Activated T-cell treated with anti-CD3 and anti-CD28 coated beads for 24 hours (primary cell): ENCODE data around the gene GPR149.
"Not testable (repeated sequence)": the region's sequence is repeated elsewhere in the genome, so short reads cannot be mapped to it uniquely, and the experiment has no call there.

ENCODE experiments used
- DNase-seq: peaks from one replicate; pipeline ENCODE4 v3.0.0-alpha.2; 2020; ENCODE audit warnings: low read depth

GPR149 gene, protein sequence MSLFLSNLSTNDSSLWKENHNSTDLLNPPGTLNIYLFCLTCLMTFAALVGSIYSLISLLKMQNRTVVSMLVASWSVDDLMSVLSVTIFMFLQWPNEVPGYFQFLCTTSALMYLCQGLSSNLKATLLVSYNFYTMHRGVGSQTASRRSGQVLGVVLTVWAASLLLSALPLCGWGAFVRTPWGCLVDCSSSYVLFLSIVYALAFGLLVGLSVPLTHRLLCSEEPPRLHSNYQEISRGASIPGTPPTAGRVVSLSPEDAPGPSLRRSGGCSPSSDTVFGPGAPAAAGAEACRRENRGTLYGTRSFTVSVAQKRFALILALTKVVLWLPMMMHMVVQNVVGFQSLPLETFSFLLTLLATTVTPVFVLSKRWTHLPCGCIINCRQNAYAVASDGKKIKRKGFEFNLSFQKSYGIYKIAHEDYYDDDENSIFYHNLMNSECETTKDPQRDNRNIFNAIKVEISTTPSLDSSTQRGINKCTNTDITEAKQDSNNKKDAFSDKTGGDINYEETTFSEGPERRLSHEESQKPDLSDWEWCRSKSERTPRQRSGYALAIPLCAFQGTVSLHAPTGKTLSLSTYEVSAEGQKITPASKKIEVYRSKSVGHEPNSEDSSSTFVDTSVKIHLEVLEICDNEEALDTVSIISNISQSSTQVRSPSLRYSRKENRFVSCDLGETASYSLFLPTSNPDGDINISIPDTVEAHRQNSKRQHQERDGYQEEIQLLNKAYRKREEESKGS

DNA sequence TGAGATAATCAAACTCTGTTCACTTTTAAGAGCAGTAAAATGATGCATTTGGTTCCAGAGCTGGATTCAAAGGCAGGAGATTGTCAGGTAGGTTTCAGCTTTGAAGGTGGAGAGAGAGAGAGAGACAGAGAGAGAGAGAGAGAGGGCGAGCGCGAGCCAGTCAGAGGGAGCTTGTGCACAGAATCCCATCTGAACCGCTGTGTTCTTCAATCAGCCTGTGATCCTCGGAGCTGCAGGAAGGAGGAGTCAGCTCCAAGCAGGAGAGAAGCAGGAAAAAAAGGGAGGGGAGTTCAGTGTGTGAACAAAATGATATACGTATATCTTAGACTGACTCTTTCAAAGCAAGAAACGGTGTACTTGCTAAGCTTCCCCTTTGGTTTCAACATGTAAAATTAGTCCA, at the start of gene GPR149:
GPR149 (minus strand) TSS at position 177 of the 400 bp plus-strand sequence. CDS start 575 bp downstream, outside the sequence.
- DNase-seq = no peak

DNA sequence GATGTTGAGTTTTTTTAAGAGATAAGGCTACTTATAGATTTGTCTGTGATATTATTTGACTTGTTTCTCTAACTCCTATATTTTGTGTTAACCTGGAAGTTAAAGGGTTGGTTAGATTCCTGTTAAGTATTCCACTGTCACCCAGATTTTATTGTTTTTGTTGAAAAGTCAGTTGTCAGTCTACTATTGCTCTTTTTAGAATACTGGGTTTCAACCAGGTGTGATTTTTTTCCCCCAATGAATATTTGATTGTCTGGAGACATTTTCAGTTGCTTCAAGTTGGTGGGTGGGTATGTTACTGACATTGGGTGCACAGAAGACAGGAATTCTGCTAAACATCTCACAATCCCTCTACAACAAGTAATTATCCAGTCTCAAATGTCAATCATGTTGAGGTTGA, 43.8 kb upstream of the GPR149 start:
- no peak for DNase-seq

DNA sequence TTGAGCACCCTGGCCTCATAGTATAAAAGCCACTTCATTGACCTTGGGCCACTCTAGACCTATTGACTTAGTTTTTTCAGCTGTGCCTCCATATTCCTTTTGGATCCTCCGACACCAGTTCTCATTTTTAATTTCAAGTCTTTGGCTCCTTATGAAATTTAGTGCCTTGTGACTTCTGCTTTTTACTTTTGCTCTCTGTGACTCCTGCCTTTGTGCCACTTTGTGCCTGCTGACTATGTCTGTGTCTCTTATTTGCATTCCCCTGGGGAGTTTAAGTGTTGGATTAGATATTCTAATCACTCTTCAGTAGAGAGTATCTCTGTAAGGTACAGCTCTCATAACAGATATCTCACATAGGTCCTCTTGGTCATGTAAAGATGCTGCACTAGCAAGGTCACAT, 39.6 kb upstream of the GPR149 start:
- DNase-seq = no peak

DNA sequence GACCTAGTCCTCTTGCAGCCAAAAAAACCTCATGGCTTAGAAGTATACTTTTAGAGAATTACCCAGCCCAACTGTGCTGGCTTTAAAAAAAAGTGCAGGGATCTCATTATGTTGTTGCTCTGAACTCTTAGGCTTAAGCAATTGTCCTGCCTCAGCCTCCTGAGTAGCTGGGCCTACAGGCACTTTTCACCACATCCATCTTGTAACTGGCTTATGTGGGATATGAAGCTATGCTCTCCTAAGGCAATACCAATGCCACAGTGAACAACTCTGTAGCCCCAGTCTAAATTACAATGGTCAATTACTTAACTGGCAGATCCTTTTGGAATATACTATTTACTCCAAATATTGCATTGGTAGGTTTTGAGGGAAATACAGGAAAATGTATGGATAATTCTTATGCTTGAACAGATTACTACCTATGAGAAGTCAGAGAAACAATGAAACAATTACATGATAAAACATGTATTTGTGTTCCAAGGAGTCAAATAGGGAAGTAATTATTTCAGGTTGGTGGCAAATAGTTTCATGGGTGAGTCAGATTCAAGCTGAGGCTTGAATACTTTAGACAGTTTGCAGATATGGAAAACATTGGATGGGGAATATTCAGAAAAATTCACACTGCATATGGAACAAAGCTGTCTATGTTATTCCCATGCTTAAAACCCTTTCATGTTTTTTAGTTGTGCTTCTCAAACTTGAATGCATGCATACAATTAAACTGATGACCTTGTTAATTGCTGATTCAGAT, 34.6 kb upstream of the GPR149 start:
- no peak for DNase-seq

DNA sequence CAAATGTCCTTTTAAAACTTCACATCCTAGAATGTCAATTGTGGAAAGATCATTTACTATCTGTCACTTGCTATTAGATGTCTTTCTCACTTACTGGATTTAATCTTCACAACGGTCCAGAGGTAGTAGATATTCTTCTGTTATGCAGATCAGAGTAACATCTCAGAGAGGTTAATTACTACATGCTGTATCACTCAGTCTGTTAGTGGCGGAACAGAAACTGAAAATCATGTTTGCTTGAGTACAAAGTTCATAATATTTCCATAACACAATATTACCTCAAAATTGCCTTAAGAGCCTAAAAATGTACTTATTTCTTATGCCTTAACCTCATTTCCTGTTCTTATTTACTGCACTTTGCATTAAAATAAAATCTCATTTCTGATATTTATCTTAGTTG, 28.6 kb upstream of the GPR149 start:
- no peak for DNase-seq

DNA sequence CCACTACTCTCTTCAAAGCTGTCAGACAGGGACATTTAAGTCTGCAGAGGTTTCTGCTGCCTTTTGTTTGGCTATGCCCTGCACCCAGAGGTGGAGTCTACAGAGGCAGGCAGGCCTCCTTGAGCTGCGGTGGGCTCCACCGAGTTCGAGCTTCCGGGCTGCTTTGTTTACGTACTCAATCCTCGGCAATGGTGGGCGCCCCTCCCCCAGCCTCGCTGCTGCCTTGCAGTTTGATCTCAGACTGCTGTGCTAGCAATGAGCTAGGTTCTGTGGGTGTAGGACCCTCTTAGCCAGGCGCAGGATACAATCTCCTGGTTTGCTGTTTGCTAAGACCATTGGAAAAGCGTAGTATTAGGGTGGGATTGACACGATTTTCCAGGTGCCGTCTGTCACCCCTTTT, 9.1 kb upstream of the GPR149 start:
- DNase-seq = not testable (repeated sequence)

DNA sequence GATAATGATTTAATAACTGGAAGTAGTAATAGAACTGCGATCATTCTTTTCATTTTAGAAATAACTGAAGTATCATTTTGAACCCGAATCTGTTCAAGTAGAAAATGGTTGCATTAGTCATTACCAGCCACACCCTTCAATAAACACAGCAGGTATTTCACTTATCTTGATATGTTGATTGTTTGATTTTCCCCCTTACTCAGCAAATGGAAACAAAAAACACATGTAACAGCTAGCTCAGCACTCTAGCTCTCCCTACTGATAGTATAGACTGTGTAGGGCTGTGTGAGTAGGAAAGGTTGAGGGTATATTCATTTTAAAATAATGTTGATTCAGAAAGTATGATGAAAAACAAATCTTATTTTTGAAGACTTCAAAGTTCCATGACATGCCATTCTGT, 1.1 kb upstream of the GPR149 start:
- no peak for DNase-seq

DNA sequence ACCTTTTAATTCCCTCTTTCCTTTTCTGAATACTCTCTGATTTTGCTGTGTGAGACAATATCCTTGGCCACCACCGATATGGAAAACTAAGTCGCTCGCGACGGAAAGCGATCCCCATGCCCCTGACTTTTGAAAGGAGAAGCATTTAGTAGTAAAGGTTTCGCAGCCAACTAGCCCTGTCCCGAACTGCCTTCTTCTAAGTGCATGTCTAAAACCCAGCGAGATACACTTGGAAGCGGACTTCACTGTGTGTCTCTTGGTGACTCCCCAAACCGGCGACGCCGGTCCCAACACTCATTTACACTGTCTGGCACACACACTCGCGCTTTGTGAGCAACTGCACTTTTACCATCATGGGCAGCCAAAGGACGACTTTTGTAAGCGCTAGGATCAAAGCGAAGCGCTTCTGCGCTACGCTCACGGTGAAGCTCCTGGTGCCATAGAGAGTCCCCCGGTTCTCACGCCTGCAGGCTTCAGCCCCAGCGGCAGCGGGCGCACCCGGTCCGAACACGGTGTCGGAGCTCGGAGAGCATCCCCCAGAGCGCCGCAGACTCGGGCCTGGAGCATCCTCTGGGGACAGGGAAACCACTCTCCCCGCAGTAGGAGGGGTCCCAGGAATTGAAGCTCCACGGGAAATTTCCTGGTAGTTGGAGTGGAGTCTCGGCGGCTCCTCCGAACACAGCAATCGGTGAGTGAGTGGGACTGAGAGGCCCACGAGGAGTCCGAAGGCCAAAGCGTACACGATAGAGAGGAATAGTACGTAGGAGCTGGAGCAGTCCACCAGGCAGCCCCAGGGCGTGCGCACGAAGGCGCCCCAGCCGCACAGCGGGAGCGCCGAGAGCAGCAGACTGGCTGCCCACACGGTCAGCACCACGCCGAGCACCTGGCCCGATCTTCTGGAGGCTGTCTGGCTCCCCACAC, 1.4 kb downstream of the GPR149 start:
- no peak for DNase-seq

DNA sequence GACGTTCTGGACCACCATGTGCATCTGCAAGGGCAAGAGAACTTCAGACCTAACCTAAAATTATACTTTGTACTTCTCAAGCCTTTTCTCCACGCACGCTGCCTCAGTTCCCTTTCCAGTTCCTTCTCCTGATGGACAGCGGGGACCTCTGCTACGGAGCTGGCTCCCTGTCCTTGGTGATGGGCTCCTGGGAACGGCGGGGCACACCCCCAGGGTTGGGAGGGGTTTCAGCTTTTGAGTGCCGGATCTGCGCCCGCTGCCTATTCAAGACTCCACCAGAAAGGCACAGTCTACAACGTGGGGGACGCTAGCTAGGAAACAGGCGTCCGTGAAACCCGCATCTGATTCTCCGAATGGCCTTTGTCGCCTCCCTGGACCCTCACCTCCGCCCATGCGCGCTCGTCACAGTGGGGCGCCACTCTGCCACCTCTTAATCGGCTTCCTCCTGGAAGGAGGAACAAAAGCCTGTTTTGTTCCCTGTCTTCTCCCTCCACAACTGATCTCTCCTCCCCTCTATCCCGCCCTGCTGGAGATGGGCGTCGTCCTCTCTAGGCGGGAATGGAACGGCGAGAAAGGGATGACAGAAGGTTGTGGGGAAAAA, 2.2 kb downstream of the GPR149 start:
- no peak for DNase-seq

DNA sequence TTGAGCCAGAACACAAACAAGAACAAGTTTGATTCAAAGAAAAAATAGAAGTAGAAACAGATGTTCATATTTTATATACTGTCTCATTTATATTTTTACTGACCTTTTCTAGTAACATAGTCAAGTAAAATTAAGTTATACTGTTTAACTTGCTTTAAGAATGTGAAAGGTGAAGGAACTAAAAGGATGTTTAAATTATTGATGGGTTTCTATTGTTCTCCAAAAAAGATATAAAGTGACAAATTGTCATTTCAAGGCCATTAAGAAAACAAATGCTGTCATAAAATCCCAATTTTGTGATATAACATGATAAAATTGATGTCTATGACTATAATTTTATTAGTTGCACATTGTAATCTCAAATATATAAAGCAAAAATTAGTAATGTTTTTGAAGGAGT, 7.3 kb downstream of the GPR149 start:
- no peak for DNase-seq

DNA sequence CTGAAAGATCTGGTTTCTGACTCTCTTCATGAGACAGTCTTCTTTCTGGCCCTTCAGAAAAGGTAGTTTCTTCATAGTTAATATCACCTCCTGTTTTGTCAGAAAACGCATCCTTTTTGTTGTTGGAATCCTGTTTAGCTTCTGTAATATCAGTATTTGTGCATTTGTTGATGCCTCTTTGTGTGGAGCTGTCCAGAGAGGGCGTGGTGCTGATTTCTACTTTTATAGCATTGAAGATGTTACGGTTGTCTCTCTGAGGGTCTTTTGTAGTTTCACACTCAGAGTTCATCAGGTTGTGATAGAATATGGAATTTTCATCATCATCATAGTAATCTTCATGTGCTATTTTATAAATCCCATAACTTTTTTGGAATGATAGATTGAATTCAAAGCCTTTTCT, 8.9 kb downstream of the GPR149 start:
- DNase-seq = no peak

DNA sequence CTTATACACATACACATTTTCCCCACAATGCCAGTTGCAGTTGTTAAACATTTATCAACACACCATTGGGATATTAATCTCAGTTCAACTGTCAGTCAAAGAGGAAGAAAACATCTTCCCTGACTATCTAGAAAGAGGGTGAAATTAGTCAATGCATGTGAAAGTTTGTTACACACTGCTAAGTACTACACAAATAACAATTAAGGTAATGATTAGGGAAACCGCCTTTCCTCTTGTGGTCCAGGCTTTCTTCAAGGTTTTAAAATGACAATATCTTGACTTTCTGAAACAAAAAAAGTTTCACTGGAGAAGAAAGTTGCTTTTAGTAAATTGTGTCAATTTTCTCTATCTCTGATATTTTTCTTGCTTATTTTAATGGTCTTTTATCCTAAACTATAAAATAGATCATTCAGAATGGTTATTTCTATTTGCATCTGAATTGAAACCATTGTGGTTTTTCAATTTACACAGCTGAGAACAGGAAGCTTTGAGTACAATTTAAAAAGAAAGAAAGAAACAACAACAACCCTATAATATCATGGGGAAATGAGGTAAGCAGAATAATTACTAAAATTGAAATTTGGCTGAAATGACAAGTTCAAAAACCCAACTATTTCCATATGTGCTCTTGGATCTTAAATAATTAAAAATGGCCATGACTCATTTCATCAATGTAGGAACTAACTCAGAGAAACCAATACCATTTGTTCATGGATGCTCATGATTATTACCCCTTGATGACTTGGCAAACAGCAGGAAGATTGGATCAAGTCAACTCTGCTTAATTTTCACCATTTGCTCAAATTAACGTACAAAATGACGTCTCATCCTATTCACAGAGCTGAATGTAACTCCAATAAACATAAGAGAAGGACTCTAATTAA, 31.7 kb downstream of the GPR149 start:
- DNase-seq = no peak

DNA sequence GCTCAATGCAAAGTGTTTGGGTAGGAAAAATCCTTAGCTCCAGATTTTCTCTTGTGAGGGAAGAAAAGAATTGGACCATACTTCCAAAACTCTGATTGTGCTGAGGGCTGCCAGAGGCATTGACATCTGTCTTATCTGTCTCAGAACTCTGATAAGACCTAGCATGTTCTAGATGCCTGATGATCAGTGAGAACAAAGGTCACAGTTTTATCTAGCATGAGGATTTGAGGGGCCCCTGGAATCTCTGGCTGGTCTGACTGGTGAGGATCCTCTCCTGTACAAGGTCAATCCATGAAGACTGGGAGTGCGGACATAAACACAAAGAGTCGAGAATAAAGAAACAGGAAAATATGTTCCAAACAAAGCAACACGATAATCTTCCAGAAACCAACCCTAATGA, 40.1 kb downstream of the GPR149 start:
- DNase-seq = no peak

DNA sequence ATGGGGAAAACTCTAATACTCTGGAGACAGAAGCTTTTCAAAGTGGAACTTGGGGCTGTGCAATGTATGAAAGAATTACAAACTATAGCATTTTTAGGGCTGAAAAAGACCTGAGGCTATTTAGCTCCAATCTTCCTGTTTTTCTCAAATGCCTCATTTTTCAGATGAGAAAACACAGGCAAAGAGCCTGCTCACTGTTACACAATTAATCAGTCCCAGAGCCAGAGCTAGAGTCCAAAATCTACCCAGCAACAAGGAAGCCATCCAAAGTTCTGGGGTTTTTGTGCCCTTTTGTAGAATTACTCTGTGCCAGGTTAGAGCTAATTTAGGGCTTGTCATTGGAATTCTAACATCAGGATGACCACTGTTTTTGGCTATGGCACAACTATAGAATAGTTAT, 45.5 kb downstream of the GPR149 start:
- DNase-seq = no peak

DNA sequence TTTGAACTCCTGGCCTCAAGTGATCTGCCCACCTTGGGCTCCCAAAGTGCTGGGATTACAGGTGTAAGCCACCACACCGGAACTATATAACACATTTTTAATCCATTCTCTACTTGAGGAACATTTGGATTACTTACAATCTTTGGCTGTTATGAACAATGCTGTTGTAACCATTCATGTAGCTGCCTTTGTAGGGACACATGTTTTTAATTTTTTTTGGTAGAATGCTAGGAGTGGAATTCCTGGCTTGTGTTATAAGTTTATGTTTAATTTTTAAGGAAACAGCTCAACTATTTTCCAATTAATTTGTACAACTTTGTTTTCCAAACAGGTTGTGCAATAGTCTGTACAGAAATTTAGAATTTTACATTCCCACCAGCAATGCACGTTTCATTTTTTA, 51.7 kb downstream of the GPR149 start:
- no peak for DNase-seq

DNA sequence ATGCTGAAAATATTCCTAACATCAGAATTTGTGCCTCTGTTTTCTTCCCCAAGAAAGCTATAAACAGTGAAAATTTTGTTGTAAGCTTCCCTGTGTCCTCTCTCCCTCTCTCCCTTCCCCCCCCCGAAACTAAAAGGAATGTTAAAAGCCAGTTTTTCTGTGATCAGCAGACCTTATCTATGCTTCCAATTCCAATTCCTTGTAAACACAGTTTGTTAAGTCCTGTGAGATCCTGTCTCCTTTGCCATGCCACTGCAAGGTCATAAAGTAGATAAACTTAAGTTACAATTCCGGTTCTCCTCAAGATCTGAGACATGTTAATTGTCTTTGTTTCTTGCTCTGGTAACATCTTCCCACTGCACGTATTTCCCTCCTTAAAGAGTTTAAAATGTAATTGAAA, 62.8 kb downstream of the GPR149 start:
- no peak for DNase-seq

DNA sequence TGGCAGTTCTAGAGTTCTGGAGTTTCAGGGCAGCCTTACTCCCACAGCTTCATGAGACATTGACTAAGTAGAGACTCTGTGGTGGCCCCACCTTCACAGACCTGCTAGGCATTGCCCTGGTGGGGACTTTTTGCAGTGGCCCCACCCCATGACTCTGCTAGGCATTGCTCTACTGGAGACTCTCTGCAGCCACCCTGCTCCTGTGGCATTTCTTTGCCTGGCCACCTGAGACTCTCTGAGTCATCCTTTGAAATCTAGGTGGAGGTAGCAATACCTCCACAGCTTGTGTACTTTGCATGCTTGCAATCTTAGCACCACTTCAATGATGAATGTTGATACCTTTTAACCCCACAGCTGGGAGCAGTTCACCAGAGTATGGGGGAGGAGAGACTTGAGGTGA, 65.1 kb downstream of the GPR149 start:
- no peak for DNase-seq

DNA sequence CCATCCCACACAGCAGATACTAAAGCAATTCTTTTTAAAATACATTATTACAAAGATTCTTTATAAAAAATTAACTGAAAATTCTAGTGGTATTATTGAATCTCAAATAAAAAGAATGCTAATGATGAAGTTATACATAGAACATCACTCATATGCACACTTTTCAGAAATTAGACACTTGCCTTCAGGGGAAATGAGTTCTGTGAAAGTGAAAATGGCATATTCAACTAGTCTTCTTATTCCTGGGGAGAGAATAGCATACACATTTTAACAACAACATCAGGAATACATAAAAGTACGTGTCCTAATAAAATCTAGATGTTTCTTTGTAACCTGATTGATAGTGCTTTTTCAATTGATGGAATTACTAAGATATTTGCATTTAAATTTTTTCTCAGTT, 68.9 kb downstream of the GPR149 start:
- no peak for DNase-seq

DNA sequence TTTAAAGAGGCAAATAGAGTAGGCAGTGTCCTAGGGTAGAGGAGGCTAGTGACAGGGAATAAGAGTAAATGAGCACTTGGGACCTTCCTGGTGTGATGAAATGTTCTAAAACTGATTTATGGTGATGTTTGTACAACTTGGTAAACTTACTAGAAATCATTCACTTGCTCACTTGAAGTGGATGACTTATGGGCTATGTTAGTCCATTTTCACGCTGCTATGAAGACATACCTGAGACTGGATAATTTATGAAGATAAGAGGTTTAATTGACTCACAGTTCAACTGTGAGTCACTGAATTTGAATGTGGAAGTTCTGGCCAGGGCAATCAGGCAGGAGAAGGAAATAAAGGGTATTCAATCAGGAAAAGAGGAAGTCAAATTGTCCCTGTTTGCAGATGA, 74.0 kb downstream of the GPR149 start:
- no peak for DNase-seq

DNA sequence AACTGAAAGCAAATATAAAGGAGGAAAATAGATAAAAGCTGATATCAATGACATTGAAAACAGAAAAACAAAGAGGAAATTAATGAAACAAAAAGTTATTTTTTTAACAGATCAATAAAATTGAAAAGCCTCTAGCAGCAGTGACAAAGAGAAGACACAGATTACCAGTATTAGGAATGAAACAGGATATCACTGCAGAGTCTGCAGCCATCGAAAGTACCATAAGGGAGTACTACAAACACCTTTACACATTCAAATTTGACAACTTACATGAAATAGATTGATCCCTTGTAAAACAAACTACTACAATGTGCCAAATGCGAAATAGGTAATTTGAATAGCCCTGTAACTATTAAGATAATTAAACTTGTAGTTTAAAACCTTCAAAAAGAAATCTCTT, 80.8 kb downstream of the GPR149 start:
- no peak for DNase-seq
